HG02571 (cell line): ENCODE results near the gene MYOZ1.

Experiments used
- ATAC-seq: cut with Tn5 transposase; IDR thresholded peaks from one replicate; pipeline ENCODE4 v1.9.1; 2021; ENCODE audit warnings: mild to moderate bottlenecking, moderate library complexity; ENCODE audit not compliant: unreplicated experiment

Gene MYOZ1

DNA sequence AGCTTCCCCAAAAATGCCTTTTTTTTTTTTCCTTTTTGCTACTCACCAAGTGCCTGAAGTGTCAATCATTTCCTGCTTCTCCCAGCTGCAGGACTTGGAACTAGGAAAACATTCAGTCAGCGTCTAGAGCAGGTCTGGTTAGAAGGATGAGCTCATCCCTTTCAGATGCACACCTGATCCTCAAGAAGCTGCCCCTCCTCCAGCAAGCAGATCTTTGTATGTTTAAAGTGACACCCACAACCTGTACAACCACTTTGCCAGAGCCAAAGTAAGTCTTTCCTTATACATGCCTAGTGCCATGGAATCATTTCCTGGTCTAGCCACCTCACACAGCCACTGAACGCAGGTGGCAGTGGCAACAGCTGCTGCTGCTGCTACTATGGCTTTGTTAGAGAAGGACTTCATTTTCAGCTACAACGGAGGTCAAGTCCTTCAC lies 39.8 kb downstream of the MYOZ1 start:
- ATAC-seq = no peak

DNA sequence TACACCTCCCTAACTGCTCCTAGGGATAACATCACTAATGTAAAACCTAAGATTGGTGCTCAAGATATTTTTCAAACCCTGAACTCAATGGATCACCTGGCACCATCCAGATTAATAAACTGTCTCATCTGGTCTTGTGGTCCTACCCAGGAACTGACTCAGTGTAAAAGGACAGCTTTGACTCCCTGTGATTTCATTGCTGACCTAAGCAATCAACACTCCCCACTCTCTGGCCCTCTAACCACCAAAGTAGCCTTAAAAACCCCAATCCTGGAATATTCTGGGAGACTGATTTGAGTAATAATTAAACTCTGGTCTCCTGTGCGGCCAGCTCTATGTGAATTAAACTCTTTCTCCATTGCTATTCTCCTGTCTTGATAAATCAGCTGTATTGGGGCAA lies 43.9 kb downstream of the MYOZ1 start:
- ATAC-seq = no peak

DNA sequence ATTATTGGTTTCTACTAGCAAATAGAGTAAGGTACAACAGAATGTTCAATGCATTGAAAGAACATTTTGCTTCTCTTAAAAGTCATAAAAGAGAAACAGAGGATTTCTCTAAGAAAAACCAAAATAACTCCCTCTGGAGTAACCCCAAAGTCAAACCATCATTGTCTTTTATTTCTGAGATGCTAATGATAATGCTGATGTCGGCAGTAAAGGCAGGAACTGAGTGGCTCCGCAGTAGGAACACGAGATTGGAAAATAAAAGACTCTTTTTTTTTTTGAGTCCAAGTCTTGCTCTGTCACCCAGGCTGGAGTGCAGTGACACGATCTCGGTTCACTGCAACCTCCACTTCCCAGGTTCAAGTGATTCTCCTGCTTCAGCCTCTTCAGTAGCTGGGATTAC lies 47.5 kb downstream of the MYOZ1 start:
- ATAC-seq = no peak

DNA sequence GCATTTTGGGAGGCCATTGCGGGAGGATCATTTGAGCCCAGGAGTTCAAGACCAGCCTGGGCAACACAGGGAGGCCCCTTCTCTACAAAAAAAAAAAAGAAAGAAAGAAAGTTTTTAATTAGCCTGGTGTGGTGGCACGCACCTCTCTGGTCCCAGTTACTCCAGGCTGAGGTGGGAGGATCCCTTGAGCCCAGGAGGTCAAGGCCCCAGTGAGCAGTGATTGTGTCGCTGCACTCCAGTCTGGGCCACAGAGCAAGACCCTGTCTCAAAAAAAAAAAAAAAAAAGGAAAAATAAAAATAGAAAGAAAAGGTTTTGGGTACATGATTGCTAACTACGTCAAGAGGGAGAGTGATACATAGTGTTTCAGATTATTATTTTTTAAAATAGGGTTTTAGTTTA lies 48.2 kb downstream of the MYOZ1 start:
- no peak for ATAC-seq

DNA sequence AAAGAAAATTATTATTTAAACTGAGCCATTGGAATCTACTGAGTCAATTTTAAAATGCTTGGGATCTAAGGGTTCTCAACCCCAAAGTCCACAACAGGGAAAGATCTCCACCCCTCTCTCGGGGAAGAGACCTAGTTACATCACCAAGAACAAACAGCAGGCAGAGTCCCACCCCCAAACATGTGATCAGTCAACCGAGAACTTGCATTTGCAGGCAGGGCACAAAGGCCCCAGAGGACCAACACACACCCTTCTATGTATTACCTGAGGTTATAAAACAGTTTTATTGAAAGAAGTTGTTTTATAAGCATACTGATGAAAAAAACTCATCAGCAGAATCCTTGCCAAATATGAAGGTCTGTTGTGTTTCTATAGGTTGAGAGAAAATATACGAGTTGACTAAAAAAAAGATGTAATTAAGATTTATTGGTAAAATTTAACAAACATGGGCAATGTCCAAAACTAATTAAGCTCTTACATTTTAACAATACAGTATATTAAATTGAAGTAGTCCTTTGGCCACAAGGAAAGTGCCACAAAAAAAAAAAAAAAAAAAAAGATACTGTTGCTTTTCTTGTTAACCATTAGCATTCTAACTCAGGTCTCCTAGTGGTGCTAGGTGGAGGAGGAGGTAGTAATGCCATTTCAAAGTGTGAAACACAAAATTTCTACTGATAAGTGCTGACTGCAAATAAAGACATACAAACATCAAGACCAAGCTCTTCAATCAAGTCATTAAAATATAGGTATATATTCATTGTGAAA lies 49.2 kb downstream of the MYOZ1 start:
- ATAC-seq = no peak

DNA sequence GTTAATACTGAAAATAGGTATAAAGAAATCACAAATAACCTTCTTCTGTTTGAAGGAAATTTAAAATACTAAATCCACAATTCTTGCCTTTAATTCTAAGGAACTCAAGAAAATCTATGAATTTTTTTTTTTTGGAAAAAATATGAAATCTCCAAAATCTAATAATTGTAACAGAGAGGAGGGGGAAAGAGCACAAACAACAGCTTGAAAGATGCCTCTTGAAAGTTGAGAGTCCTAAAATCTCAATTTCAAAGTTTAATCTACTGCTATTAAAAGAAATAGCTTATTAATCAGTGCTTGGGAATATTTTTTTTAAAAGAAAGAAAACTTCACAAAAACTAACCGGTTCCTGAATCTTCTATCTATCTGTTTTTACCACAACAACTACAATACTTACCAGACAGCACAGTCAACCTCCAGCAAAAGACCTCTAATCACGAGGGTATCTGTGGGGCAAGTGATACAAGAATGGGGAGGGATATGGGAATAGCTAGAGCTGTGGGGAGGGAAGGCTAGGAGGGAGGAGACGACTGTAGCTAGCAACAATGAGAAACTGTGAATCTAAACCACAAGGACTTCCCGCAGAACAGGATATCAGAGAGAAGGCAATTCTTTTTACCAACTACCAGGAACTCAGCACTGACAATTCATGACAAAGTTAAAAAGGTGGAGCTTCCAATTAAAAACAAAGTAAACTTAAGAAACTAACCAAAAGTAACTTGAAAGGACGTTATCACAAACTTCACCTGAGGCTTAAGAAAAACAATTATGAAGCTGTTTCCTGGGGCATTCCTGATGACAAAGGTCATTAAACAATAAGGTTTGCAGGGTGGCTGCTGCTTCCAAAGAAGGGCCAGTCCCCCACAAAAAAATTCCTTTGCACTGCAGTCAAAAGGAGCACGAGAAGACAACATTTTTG lies 50.1 kb downstream of the MYOZ1 start, which contains the start of gene USP54:
TSS of gene USP54 (minus strand) at position 462 of the 919 bp plus-strand sequence. CDS start 15,684 bp downstream, outside the sequence.
- no peak for ATAC-seq

DNA sequence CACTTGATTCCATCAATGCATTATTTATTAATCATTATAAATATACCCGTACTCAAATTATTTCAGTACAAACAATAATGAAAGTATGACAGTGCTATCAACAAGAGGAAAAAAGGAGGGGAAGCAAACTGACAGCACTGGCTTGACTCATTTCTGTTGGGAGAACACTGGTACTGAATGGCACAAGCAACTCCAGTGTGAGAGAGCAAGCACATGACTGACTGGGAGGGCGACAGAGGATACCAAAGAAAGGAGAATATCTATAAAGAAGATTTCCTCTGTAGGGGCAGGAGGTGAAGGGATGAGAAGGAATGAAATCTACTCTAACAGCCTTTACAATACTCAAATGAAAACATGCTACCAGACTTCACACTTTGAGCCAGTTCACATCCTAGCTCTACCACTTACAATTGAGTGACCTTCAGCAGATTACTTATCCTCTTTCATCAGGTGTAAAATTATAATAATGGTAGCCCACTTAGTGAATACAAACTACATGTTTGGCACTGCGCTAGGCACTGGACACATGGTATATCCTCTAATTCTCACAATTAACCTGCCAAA lies 51.6 kb downstream of the MYOZ1 start:
- no peak for ATAC-seq

DNA sequence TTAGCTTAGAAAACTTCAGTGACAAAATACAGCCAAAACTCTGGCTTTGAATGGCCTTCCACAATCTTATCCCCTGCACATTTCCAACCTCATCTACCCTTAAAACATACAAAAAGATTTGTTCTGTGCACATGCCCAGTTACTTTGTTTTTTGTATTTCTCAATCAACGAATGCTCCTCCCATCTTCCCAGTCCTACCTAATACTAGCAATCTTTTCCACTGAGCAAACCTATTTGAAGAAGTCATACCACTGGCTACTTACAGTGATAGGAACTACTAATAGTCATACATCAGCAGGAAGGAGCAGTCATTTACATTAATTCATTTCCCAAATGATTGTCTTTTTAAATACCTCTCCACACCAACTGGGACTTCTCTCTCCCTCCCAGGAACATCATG lies 52.6 kb downstream of the MYOZ1 start:
- ATAC-seq = no peak

DNA sequence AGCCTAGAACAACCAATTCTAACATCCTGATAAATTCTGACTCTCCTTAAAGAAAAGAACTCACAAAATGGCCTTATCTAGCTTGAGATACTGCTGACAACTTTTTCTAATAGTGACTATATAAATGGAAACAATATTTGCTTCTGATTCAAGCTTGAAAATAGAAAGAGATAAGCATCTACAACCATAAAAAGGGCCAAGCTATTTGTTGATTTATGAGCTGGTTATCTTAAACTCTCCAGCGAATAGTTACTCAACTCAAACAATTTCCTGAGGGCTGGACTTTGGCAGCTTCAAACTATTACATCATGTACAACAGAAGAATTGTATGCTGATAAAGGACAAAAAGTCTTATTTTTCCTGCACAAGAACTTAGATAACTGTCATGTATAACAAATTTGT lies 54.7 kb downstream of the MYOZ1 start:
- ATAC-seq = no peak

DNA sequence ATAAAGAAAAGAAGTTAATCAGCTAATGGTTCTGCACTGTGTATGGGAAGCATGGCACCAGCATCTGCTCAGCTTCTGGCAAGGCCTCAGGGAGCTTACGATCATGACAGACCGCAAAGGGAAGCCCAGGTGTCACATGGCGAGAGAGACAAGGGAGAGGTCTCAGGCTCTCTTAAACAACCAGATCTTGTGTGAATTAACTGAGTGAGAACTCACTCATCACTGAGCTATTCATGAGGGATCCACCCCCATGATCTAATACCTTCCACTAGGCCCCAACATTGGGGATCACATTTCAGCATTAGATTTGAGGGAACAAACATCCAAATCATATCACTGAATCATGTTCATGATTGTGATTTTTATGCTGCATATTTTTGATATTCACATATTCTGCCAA lies 55.9 kb downstream of the MYOZ1 start:
- no peak for ATAC-seq

DNA sequence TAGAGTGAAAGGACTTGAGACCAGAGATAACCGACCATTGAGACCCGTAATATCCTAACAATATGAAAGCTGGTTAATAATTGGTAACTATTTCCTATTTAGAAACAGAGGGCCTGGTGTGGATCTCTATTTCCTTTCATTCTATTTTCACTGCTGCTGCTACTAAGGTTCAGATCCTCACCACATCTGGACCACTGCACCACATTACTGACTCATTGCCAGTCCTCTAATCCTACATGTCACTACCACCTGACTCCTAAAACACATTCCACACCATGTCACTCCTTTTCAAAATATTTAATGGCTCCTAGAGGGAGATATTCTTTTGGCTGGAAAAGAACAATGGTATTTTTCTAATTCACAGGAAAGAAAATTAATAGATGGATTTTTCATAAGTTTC lies 56.5 kb downstream of the MYOZ1 start:
- ATAC-seq = no peak

DNA sequence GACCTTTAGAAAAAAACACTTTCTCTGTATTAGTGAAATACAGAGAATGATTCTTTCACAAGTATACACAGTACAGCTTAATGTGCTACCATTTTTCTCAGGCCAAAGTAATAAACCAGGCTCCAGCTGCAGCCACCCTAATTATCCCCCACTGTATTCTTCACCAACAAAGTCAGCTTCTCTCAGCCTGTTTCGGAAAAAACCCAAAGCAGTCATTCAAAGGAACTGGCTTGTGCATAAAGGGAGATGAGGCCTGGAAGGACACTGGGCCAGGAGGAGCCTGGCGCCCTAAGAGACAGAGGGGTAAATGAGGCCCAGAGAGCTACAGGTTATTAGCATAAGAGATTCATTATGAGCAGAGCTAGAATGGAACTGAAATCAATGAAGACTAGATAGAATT lies 59.4 kb downstream of the MYOZ1 start:
- ATAC-seq = no peak
